GM18507 (cell line): ENCODE measurements around the gene FBN2.
"Not testable (repeated sequence)": the region's sequence is repeated elsewhere in the genome, so short reads cannot be mapped to it uniquely, and the experiment has no call there.

ENCODE experiments used
- DNase-seq: peaks from one replicate; pipeline ENCODE4 v3.0.0; 2011; ENCODE audit warnings: low read depth; ENCODE audit not compliant: insufficient read length; ENCODE audit errors: extremely low spot score
- FAIRE-seq: peaks from 2 replicates; lab custom pipeline; 2011; peaks lifted over from hg19 to GRCh38; lab: Jason Lieb, UNC

The FBN2 gene

GRCh38 chr5:128441165-128441564, 96.9 kb downstream of the FBN2 start:
- DNase-seq = no peak
- FAIRE-seq = no peak

- DNase-seq = no peak
These were observed 101.3 kb downstream of the FBN2 start for GRCh38 chr5:128436749-128437188.

GRCh38 chr5:128435861-128436260, 102.2 kb downstream of the FBN2 start:
- FAIRE-seq = no peak

More at GRCh38 chr5:128436749-128437188, 101.3 kb downstream of the FBN2 start:
- FAIRE-seq = no peak

GRCh38 chr5:128434993-128435392, 103.1 kb downstream of the FBN2 start:
- no peak for DNase-seq
- FAIRE-seq = no peak

More at GRCh38 chr5:128435861-128436260, 102.2 kb downstream of the FBN2 start:
- DNase-seq = no peak

- DNase-seq (no peak), FAIRE-seq (no peak)
These were observed 105.1 kb downstream of the FBN2 start for GRCh38 chr5:128432913-128433440.

- no peak for FAIRE-seq
- no peak for DNase-seq
These were observed 110.1 kb downstream of the FBN2 start for GRCh38 chr5:128427921-128428320.

GRCh38 chr5:128426090-128426534, 111.9 kb downstream of the FBN2 start:
- DNase-seq = no peak
- FAIRE-seq = peak; percentile 42

GRCh38 chr5:128424646-128425045, 113.4 kb downstream of the FBN2 start:
- FAIRE-seq (no peak), DNase-seq (no peak)

GRCh38 chr5:128422612-128423011, 115.4 kb downstream of the FBN2 start:
- DNase-seq = no peak
- no peak for FAIRE-seq

- DNase-seq (no peak), FAIRE-seq (no peak)
These were observed 123.6 kb downstream of the FBN2 start for GRCh38 chr5:128414469-128414868.

GRCh38 chr5:128413356-128413755, 124.7 kb downstream of the FBN2 start:
- no peak for DNase-seq
- no peak for FAIRE-seq

- DNase-seq (no peak), FAIRE-seq (no peak)
These were observed 125.7 kb downstream of the FBN2 start for GRCh38 chr5:128412145-128412930.

- FAIRE-seq (no peak), DNase-seq (no peak)
These were observed 128.8 kb downstream of the FBN2 start for GRCh38 chr5:128409166-128409800.

- no peak for FAIRE-seq
- no peak for DNase-seq
These were observed 129.4 kb downstream of the FBN2 start for GRCh38 chr5:128408622-128409021.

- DNase-seq (no peak), FAIRE-seq (no peak)
These were observed 130.1 kb downstream of the FBN2 start for GRCh38 chr5:128407944-128408343.

- DNase-seq = no peak
- no peak for FAIRE-seq
These were observed 131.2 kb downstream of the FBN2 start for GRCh38 chr5:128406803-128407202.

- FAIRE-seq = no peak
- DNase-seq = no peak
These were observed 132.9 kb downstream of the FBN2 start for GRCh38 chr5:128405159-128405558.

GRCh38 chr5:128403333-128403732, 134.7 kb downstream of the FBN2 start:
- no peak for FAIRE-seq
- DNase-seq = no peak

- DNase-seq (no peak), FAIRE-seq (no peak)
These were observed 135.5 kb downstream of the FBN2 start for GRCh38 chr5:128402506-128402905.

GRCh38 chr5:128400766-128401165, 137.3 kb downstream of the FBN2 start:
- FAIRE-seq, DNase-seq: not testable (repeated sequence)

GRCh38 chr5:128399111-128399510, 138.9 kb downstream of the FBN2 start:
- DNase-seq (no peak), FAIRE-seq (no peak)
